Measurements from ENCODE around the gene DMAC2.
"Not testable (repeated sequence)": the region's sequence is repeated elsewhere in the genome, so short reads cannot be mapped to it uniquely, and the experiment has no call there.

The DMAC2 gene

GRCh38 chr19:41442473-41443355 lies 3.0 kb upstream of the DMAC2 start, which contains the start of gene ERICH4:
Gene ERICH4 (plus strand): TSS chr19:41443156. CDS start chr19:41443170, 14 bp downstream.
- no peak for DNase-seq

DNA sequence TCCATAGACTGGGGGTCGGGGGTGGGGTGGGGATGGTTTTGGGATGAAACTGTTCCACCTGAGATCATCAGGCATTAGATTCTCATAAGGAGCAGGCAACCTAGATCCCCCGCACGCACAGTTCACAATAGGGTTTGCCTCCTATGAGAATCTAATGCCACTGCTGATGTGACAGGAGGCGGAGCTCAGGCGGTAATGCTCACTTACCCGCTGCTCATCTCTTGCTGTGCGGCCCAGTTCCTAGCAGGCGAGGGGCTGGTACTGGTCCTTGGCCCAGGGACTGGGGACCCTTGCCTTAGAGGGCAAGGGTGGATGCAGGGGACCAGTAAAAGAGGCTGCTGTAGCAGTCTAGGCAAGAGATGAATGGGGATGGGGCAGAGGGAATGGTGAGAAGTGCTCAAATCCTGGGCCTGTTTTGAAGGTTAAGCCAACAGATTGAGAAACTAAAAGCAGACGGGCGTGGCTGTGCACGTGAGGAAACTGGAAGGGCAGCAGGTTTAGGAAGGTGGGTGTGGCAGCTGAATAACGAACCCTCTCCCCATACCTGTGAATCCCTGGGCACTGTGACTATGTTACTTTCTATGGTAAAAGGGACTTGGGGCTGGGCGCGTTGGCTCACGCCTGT lies 1.7 kb upstream of the DMAC2 start:
- DNase-seq, result no peak

DNA sequence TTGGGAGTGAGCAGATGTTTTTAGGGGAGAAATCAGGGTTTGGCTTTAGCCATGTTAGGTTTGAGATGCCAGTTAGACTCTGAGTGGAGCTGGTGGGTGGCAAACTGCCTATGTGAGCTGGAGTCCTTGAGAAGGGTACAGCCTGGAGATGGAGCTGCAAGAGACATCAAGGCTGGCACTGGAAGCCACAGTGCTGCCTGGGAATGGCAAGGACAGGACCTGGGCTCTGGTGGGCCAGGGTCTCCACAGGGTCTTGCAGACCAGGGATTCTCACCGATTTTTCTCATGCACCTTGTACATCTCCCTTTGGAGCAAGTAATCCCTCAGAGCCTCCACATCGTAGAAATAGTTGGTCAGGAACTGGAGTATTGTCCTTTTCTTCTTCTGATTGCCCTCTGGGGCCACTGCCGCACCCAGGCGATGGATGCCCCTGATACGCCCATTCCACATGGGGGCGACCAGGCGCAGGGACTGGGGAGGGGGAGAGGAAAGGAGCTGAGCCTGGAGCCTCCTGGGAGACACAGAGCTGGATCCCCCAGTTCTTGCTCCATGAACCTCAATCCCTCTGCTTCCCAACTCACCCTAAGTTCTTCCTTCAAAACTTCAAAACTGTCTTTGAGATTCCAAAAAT lies 1.7 kb downstream of the DMAC2 start:
- no peak for DNase-seq

DNA sequence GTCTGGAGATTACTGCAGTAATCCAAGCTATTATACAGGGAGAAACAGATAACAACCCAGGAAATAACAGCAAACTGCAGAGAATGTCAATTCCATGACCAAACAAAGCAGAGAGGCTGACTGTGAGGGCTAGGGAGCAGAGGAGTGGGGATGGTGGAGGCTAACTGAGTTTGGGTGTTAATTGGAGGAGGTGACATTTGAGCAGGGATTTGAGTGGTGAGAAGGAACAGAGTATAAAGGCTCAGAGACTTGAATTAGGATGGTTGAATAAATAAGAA lies 3.1 kb downstream of the DMAC2 start:
- DNase-seq, result no peak

DNA sequence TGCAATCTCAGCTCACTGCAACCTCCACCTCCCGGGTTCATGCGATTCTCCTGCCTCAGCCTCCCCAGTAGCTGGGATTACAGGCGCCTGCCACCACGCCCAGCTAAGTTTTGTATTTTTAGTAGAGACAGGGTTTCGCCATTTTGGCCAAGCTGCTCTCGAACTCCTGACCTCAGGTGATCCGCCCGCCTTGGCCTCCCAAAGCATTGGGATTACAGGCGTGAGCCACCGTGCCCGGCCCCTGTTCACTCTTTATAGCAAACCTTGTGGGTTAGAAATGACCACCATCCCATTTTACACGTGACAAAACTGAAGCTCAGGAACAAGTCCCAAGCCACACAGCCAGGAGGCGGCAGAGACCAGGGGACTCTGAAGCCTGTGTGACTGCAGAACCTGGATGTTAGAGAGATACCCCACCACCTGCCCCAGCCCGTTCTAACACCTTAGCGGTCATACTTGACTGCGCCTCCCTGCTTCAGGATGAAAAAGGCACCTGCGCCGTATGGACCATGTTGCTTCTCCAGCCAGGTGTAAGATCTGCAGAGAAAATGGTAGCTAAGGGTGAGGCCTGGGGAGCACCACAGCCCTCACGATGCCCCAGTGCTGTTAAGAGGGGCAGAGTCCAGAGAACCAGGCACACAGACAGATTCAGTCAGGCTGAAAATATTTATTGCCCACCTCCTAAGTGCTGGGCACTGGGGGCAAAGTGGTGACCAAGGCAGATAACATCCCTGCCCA lies 3.6 kb downstream of the DMAC2 start:
- DNase-seq, result no peak

DNA sequence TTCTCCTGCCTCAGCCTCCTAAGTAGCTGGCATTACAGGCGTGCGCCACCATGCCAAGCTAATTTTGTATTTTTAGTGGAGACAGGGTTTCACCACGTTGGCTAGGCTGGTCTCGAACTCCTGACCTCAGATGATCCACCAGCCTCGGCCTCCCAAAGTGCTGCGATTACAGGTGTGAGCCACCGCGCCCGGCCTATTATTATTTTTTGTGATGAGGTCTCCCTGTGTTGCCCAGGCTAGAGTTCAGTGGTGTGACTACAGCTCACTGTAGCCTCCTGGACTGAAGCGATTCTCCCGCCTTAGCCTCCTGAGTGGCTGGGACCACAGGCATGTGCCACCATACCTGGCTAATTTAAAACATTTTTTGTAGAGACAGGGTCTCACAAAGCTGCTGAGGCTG lies 4.3 kb downstream of the DMAC2 start:
- DNase-seq, result not testable (repeated sequence)

GRCh38 chr19:41434450-41434849 lies 5.3 kb downstream of the DMAC2 start:
- no peak for DNase-seq

- no peak for DNase-seq
These were observed 6.5 kb downstream of the DMAC2 start for GRCh38 chr19:41433171-41433570.

DNA sequence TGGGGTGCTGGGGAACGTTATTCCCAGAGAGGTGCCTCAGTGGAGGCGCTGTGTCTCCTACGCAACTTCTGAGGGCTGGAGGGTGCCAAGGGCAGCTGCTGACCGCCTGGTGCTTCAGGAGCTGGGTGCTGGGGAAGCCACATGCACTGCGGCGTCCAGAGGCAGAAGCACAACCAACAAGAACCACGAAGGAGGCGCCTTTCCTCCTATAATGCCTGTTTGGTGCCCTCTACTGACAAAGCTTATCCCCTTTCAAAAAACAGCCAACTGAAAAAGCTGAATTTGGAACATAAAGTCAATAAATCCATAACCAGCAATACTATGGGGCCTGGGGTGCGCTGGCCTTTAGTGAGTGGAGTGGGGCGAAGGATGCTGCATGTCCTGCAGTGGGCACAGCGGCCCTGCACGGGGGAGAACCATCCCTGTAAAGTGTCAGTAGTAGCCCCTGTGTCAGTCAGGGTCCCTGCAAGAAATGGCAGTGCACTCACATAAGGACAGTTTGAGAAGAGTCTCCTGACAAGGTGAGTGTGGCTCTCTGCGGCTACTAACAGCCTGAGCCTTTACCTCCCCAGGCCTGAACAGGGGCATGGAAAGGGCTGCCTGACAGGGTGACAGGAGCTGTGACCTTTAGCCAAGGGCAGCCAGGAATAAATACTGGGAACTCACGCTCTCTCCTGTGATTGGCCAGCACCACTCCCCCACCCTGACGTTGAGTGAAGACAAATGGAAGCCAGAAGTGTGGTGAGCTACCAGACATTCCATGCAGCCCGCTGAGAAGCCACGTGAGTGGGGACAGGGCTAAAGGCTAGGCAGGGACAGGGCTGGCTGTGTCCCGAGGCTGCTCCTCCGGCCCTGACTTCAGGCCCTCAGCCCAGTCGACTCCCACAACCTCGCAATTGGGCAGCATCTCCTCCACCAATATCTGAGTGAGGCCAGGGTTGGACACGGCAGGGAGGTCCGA lies 8.0 kb downstream of the DMAC2 start:
- peak; percentile 82 for DNase-seq

- no peak for DNase-seq
These were observed 8.8 kb downstream of the DMAC2 start for GRCh38 chr19:41430922-41431321.

- peak; percentile 55 for DNase-seq
These were observed 11.2 kb downstream of the DMAC2 start for GRCh38 chr19:41428481-41428859.

GRCh38 chr19:41427647-41428480 lies 11.8 kb downstream of the DMAC2 start:
- DNase-seq, result peak; percentile 89

DNA sequence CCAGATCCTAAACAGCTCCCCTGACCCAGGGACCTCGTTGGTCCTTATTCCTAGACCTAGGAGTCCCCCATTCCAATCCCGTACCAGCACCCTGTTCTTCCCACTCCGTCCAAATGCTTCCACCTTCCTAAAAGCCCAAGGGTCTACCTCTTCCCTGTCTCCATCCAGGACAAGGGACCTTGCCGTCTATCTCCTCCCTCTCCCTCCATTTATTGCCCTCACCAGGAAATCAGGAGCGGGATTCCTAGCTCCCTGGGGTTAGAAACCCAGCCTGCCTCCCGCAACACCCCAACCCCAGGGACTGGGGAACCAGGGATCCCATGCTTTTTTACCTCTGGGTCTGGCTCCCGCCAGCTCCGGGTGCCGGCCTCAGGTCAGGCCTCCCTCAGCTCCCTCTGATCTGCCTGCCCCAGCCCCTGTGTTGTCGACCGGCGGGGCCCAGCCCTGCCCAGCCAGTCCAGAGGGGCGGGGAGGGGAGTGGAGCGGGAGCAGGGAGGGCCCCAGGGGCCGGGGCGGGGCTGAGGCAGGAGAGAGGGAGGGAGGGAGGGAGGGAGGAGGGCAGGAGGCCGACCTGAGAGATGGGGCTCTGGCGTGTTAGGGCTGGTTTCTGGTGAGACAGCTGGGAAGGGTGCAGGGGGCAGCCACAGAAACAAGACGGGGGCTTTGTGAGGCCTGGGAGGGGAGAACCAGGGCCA lies 12.6 kb downstream of the DMAC2 start, which contains the start of gene B3GNT8:
Gene B3GNT8, minus strand, starts transcription at position 423 of the 695 bp plus-strand sequence. CDS start 596 bp downstream, outside the sequence.
- peak; percentile 98 for DNase-seq

- DNase-seq, result peak; percentile 73
These were observed 13.4 kb downstream of the DMAC2 start for GRCh38 chr19:41426116-41426841.

DNA sequence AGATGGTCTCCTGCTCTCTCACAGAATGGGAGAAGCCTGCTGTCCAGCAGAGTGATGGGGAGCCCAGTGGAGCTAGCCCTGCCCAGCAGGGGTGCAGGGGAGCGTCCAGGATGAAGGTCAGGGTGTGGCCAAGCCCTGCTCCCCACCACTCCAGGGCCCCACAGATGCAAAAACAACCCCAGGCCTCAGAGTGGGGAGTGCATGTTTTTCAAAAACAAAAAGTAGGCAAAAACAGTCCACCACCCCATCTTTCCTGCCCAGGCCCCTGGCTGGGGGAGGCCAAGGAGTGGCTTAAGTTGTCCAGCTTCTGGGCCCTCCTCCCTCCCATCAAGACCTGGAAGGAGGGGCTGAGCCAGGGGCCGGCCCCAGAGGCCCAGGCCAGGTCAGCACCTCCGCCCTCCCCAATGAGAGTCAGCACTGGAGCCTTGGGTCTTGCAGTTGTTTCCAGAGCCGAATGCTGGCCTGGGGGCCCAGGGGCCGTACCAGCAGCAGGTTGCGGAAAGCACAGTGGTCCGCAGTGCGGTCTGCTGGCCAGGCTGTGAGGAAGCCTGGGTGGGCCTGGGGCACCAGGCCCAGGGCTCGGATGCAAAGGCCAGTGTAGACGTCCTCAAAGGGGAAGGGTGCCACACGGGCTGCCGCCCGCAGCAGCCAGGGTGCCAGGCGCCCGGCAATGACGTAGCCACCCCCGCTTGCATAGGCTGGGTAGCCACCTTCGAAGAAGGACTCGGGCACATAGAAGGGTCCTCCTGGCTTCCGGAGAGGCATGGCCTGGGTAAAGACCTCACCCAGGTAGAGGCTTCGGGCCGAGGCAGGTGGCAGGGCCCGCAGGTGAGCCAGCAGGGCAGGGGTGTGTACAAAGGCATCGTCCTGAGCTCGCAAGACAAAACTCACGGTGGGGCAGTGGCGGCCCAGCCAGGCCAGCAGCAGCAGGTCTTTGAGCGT lies 14.3 kb downstream of the DMAC2 start:
- DNase-seq, result no peak

- DNase-seq, result peak; percentile 29
These were observed 15.2 kb downstream of the DMAC2 start for GRCh38 chr19:41424335-41425173.

DNA sequence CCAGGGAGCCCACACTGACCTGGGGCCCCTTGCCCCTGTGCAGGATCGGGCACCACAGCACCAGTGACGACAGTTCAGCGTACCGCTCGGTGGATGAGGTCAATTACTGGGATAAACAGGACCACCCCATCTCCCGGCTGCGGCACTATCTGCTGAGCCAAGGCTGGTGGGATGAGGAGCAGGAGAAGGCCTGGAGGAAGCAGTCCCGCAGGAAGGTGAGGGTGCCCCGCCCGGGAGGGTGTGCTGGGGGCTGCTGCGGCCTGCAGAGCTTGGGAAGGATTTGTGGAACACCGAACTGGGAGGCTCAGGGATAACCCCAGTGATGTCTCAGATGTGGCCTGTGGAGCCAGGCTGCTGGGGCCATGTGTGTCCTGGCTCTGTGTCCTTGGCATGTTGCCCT lies 16.8 kb downstream of the DMAC2 start:
- peak; percentile 34 for DNase-seq

GRCh38 chr19:41422456-41422855 lies 17.3 kb downstream of the DMAC2 start:
- peak; percentile 38 for DNase-seq

Data from DMS53 (cell line).